ENCODE results near the gene SLC13A2. TPM values are rescaled to one million over a fixed set of nuclear protein-coding genes. Genes with fewer than 3 reads are reported as not detected.
A peak's percentile ranks its signal among the peaks of the same experiment; 100 is the strongest.

Gene SLC13A2
- total RNA-seq, 8 experiments from 2014 or later = 0.09 to 1.00 (median 0.40) TPM; not detected in 4

- Histone ChIP-seq H3K4me1 (replicated peaks in 1 of 2) (peaks cover 8 to 9% of the 10 kb centered on the region in 2 donors), H3K4me3 (no peak overlapping the region), H3K27ac (no peak overlapping the region)
- in situ Hi-C loops (cut with MboI; ENCODE audit: low pct_unique_long_range_greater_than_20kb in 2 of 9, low sequenced_read_pairs in 9 of 9, unreplicated experiment in 9 of 9) = loop anchor here in 2 of 9 experiments (25.0 kb wide), 2 partner anchors 99 to 101 kb away; partner anchors contain the start of genes ALDOC (in 1 of the 2) and SPAG5 (in 1 of the 2)
- WGBS, 10 experiments = 33 to 90% (median 76%) methylated on average over 1 to 5 of the region's 7 CpGs; no CpG with 5 or more reads in 4 of the 10 experiments
- no peak for ATAC-seq (replicated peaks in 6 of 8)
Measured at GRCh38 chr17:28488533-28489276, 15.3 kb downstream of the SLC13A2 start.

DNA sequence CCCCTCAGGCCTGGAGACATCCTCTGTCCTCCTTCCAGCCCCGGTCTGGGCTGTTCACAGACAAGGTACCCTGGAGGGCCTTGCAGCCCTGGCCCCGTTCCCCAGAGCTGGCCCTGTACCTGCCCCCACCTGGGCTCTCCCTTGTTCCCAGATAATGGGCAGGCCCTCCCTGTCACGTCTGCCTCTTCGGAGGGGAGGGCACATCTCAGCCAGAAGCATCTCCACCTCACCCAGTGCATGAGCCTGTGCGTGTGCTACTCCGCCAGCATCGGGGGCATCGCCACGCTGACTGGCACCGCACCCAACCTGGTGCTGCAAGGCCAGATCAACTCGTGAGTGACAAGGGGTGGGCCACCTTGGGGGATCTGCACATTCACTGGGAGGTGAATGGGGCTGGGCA lies 17.8 kb downstream of the SLC13A2 start:
- Histone ChIP-seq H3K4me1 (replicated peaks in 1 of 2) (peaks cover 13 to 20% of the 10 kb centered on the region in 2 donors), H3K27ac (no peak overlapping the region), H3K4me3 (no peak overlapping the region)
- in situ Hi-C loops (cut with MboI; ENCODE audit: low pct_unique_long_range_greater_than_20kb in 2 of 9, low sequenced_read_pairs in 9 of 9, unreplicated experiment in 9 of 9) = loop anchor here in 3 of 9 experiments (10.0 to 25.0 kb wide), 3 partner anchors 54 to 104 kb away; partner anchors contain the start of genes ALDOC (in 1 of the 3) and SPAG5 (in 1 of the 3)
- 100% methylated on average over 1 of the region's 11 CpGs; no CpG with 5 or more reads in 9 of the 10 experiments for WGBS, 10 experiments
- ATAC-seq (replicated peaks in 6 of 8) = no peak

DNA sequence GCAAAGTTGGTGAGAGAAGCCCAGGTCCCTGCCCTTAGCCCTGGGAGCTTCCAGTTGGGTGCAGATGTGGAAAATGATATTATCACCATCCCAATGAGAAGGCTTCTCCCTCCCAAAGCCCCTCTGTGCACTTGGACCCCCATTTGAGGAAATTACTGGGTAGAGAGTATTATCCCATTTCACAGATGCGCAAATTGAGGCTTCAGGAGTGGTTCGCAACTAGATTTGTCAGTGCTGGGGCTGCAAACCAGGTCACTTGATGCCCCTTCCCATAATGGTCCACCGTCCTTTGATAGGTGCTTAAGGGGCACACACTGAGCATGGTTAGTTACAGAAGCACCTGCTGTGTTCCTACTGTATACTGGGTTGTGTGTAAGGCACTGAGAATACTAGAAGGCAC lies 18.4 kb downstream of the SLC13A2 start:
- peaks cover 13 to 20% of the 10 kb centered on the region in 2 donors for H3K4me1 ChIP-seq (replicated peaks in 1 of 2)
- WGBS, 10 experiments = 88 to 100% (median 90%) methylated on average over 2 of the region's 3 CpGs; no CpG with 5 or more reads in 7 of the 10 experiments
- no peak for ATAC-seq (replicated peaks in 6 of 8)
- H3K4me3 ChIP-seq = no peak overlapping the region
- in situ Hi-C loops (cut with MboI; ENCODE audit: low pct_unique_long_range_greater_than_20kb in 2 of 9, low sequenced_read_pairs in 9 of 9, unreplicated experiment in 9 of 9) = loop anchor here in 3 of 9 experiments (10.0 to 25.0 kb wide), 3 partner anchors 53 to 105 kb away; partner anchors contain the start of genes ALDOC (in 1 of the 3) and SPAG5 (in 1 of the 3)
- H3K27ac ChIP-seq = no peak overlapping the region

GRCh38 chr17:28492352-28493310 lies 19.2 kb downstream of the SLC13A2 start:
- Histone ChIP-seq H3K4me1 (replicated peaks in 1 of 2) (peaks cover 13 to 20% of the 10 kb centered on the region in 2 donors), H3K4me3 (no peak overlapping the region), H3K27ac (peak overlapping the region; percentile 18 to 46)
- in situ Hi-C loops (cut with MboI; ENCODE audit: low pct_unique_long_range_greater_than_20kb in 2 of 9, low sequenced_read_pairs in 9 of 9, unreplicated experiment in 9 of 9) = loop anchor here in 3 of 9 experiments (10.0 to 25.0 kb wide), 3 partner anchors 52 to 105 kb away; partner anchors contain the start of genes ALDOC (in 1 of the 3) and SPAG5 (in 1 of the 3)
- WGBS, 10 experiments = 11 to 100% (median 69%) methylated on average over 1 to 4 of the region's 4 CpGs; no CpG with 5 or more reads in 4 of the 10 experiments
- peak in 1 of 8 experiments; percentile 1 for ATAC-seq (replicated peaks in 6 of 8)

GRCh38 chr17:28493460-28493859 lies 20.0 kb downstream of the SLC13A2 start:
- Histone ChIP-seq H3K27ac (peak overlapping the region; percentile 18 to 46), H3K4me3 (no peak overlapping the region), H3K4me1 (replicated peaks in 1 of 2) (peaks cover 13 to 20% of the 10 kb centered on the region in 2 donors)
- 0 to 13% (median 10%) methylated on average over 1 to 6 of the region's 9 CpGs; no CpG with 5 or more reads in 5 of the 10 experiments for WGBS, 10 experiments
- peak in 6 of 8 experiments; percentile 38 to 90 (median 82) for ATAC-seq (replicated peaks in 6 of 8)
- in situ Hi-C loops (cut with MboI; ENCODE audit: low pct_unique_long_range_greater_than_20kb in 2 of 9, low sequenced_read_pairs in 9 of 9, unreplicated experiment in 9 of 9) = loop anchor here in 3 of 9 experiments (10.0 to 25.0 kb wide), 3 partner anchors 51 to 106 kb away; partner anchors contain the start of genes ALDOC (in 1 of the 3) and SPAG5 (in 1 of the 3)

DNA sequence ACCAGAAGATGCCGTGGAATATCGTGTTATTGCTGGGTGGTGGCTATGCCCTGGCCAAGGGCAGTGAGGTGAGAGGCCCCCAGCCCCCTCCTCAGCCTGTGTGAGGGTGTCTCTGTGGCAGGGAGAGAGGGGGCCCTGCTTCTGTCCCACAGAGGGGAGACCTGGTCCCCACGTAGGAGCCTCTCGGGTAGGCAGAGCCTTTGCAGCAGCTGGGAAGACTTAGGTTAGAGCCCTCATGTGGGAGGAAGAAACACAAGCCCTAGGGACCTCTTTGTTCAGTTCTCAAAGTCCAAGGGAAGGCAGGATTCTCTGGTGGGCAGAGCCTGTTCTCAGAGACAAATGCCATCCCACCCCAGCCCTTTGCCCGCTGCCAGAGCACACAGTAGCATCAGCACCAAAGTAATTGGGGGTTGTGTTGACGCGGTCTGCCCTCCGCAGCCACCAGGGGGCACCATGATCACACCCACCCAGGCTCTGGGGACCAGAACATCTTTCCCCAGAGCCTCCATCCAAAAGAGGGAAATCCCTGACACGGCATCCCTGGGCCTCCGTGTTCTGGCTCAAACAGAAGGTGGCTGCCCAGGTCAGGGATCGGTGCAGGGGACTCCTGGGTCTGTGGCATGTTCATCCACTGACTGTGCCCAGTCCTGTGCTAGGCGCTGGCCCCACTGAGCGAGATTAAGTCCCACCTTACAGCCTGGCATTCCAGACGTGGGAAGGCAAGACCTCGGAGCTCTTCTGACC lies 21.2 kb downstream of the SLC13A2 start:
- WGBS, 10 experiments = 0 to 100% (median 40%) methylated on average over 1 to 6 of the region's 15 CpGs; no CpG with 5 or more reads in 5 of the 10 experiments
- in situ Hi-C loops (cut with MboI; ENCODE audit: low pct_unique_long_range_greater_than_20kb in 2 of 9, low sequenced_read_pairs in 9 of 9, unreplicated experiment in 9 of 9) = loop anchor here in 4 of 9 experiments (5.0 to 25.0 kb wide), 4 partner anchors 43 to 107 kb away; partner anchors contain the start of genes ALDOC (in 1 of the 4) and SPAG5 (in 1 of the 4)
- no peak overlapping the region for H3K27ac ChIP-seq
- H3K4me1 ChIP-seq (replicated peaks in 1 of 2) = peaks cover 13 to 20% of the 10 kb centered on the region in 2 donors
- peak; percentile 65 to 98 (median 74) for ATAC-seq (replicated peaks in 6 of 8)
- H3K4me3 ChIP-seq = no peak overlapping the region

DNA sequence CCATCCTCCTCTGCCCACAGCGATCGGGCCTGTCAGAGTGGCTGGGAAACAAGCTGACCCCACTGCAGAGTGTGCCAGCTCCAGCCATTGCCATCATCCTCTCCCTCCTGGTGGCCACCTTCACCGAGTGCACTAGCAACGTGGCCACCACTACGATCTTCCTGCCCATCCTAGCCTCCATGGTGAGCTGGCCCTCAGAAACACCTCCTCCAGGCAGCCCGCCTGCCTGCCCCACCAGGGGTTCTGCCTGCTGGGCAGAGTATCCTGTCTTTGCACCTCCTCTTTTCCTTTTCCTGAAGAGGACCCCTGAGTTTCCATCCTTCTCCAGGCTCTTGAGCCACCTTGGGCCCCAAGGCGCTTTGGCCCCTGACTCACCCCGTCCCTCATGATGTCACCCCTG lies 22.2 kb downstream of the SLC13A2 start:
- WGBS, 10 experiments = 84 to 100% (median 92%) methylated on average over 1 to 5 of the region's 8 CpGs; no CpG with 5 or more reads in 7 of the 10 experiments
- in situ Hi-C loops (cut with MboI; ENCODE audit: low pct_unique_long_range_greater_than_20kb in 2 of 9, low sequenced_read_pairs in 9 of 9, unreplicated experiment in 9 of 9) = loop anchor here in 4 of 9 experiments (5.0 to 25.0 kb wide), 4 partner anchors 42 to 108 kb away; partner anchors contain the start of genes ALDOC (in 1 of the 4) and SPAG5 (in 1 of the 4)
- ATAC-seq (replicated peaks in 6 of 8) = no peak
- Histone ChIP-seq H3K4me1 (replicated peaks in 1 of 2) (peaks cover 14 to 24% of the 10 kb centered on the region in 2 donors), H3K4me3 (no peak overlapping the region), H3K27ac (no peak overlapping the region)

DNA sequence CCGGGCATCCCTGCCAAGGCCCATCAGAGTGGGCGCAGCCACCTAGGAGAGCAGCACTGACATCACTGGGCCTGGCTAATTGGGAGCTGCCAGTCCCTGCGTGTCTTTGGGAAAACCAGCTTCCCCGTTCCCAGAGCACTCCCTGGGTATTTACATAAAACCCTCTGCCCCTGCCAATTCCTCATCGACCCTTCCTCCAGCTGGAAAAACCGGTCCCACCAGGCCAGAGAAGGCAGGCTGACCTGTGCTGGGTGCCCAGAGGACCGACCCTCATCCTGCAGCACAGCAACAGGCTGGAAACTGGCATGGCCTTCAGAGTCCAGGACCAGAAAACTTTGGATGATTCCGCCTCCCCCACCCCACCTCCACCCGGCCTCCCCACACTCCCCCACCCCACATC lies 24.5 kb downstream of the SLC13A2 start:
- 20 to 77% methylated on average over 1 to 3 of the region's 9 CpGs; no CpG with 5 or more reads in 8 of the 10 experiments for WGBS, 10 experiments
- ATAC-seq (replicated peaks in 6 of 8) = no peak
- H3K4me1 ChIP-seq (replicated peaks in 1 of 2) = peaks cover 16 to 30% of the 10 kb centered on the region in 2 donors
- in situ Hi-C loops (cut with MboI; ENCODE audit: low pct_unique_long_range_greater_than_20kb in 2 of 9, low sequenced_read_pairs in 9 of 9, unreplicated experiment in 9 of 9) = loop anchor here in 4 of 9 experiments (5.0 to 25.0 kb wide), 4 partner anchors 39 to 111 kb away; partner anchors contain the start of genes ALDOC (in 1 of the 4) and SPAG5 (in 1 of the 4)
- no peak overlapping the region for H3K27ac ChIP-seq
- no peak overlapping the region for H3K4me3 ChIP-seq

DNA sequence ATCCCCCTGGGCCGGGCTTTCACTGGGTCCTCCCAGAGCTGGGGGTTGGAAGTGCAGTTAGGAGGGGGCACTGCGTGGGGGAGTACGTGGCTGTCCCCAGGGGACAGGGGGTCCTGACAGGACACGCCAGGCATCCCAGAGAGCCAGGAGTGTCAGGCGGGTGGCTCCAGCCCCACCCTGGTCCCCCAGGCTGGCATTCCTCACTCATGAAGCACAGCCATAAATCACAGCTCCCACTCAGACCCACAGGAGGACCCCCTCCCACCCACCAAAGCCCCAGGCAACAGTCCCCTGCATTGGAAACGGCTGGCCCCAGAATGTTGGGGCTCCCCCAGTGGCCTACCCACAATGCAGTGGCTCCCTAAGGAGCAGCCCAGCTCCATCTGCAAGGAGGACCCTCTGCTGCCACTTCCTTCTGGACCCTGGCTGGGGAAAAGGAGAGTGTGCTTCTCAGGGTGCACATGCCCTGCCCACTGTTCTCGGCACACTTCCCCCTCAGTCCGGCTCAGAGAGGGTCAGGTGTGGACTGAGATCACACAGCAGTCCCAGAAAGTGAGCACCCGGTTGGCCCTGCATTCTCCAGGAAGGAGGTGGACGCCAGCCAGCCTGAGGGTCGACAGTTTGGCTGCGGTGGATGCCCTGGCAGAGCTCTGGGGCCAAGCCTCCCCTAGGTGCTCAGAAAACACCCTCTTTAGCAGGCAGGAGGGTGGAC lies 25.4 kb downstream of the SLC13A2 start:
- Histone ChIP-seq H3K27ac (no peak overlapping the region), H3K4me1 (replicated peaks in 1 of 2) (peaks cover 7 to 22% of the 10 kb centered on the region in 2 donors), H3K4me3 (no peak overlapping the region)
- 100% methylated on average over 2 of the region's 12 CpGs; no CpG with 5 or more reads in 9 of the 10 experiments for WGBS, 10 experiments
- in situ Hi-C loops (cut with MboI; ENCODE audit: low pct_unique_long_range_greater_than_20kb in 2 of 9, low sequenced_read_pairs in 9 of 9, unreplicated experiment in 9 of 9) = loop anchor here in 4 of 9 experiments (5.0 to 25.0 kb wide), 4 partner anchors 38 to 112 kb away; partner anchors contain the start of genes ALDOC (in 1 of the 4) and SPAG5 (in 1 of the 4)
- no peak for ATAC-seq (replicated peaks in 6 of 8)

DNA sequence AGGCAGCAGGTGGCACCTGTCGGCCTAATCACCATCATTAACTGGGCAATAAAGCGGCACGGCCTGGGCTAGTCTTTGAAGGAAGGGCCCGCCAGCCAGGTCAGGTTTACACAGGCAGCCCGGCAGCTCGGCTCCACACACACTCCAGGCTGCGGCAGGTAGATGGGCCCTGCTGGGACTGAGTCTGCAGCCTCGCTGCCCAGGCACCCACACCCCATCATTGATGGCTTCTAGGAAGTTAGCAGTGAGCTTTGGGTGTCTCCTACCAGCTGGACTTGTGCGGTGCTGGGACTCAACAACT lies 25.9 kb downstream of the SLC13A2 start:
- H3K27ac ChIP-seq = no peak overlapping the region
- no peak for ATAC-seq (replicated peaks in 6 of 8)
- H3K4me1 ChIP-seq (replicated peaks in 1 of 2) = peaks cover 3 to 17% of the 10 kb centered on the region in 2 donors
- no peak overlapping the region for H3K4me3 ChIP-seq
- in situ Hi-C loops (cut with MboI; ENCODE audit: low pct_unique_long_range_greater_than_20kb in 2 of 9, low sequenced_read_pairs in 9 of 9, unreplicated experiment in 9 of 9) = loop anchor here in 4 of 9 experiments (5.0 to 25.0 kb wide), 4 partner anchors 38 to 112 kb away; partner anchors contain the start of genes ALDOC (in 1 of the 4) and SPAG5 (in 1 of the 4)
- WGBS, 10 experiments = 95 to 100% methylated on average over 1 to 4 of the region's 9 CpGs; no CpG with 5 or more reads in 8 of the 10 experiments
